Measurements from ENCODE around the gene LPCAT4.
A peak's percentile ranks its signal among the peaks of the same experiment; 100 is the strongest.
"Not testable (repeated sequence)": the region's sequence is repeated elsewhere in the genome, so short reads cannot be mapped to it uniquely, and the experiment has no call there.

Gene LPCAT4

DNA sequence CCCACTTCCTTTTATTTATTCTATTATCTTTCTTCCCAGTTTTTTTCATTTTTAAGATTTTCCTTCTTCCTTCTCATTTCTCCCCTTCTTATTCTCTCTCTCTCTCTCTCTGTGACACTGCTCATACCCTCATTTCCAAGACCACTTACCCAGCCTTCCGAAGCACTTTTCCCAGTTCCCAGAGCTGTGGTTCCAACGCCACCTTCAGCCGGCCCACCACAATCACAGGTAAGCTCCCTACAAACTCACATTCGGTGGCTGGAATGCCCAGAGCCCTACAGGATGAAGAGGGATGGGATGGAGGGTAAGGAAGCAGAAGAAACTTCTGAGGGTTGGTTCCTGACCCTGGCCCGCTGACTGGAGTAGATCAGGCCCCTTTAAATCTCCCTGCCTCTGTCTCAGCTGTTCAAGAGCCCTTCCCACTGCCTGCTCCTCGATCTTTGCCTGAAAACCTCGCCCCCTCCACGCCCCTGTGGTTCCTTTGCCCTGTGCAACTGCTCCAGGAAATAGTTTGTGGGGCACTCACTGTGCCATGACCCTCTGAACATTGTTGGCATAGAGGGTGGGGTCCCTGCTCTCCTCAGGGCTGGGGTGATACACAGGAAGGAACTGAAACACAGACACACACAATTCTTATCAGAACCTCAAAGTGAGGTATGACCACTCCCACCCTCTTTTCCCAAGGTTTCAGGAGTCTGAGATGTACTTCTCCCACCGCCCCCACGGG is 4.8 kb downstream of the LPCAT4 start:
- no peak for DNase-seq (ENCODE audit: low spot score)

GRCh38 chr15:34361278-34361677 is 5.7 kb downstream of the LPCAT4 start:
- DNase-seq (ENCODE audit: low spot score) = no peak

DNA sequence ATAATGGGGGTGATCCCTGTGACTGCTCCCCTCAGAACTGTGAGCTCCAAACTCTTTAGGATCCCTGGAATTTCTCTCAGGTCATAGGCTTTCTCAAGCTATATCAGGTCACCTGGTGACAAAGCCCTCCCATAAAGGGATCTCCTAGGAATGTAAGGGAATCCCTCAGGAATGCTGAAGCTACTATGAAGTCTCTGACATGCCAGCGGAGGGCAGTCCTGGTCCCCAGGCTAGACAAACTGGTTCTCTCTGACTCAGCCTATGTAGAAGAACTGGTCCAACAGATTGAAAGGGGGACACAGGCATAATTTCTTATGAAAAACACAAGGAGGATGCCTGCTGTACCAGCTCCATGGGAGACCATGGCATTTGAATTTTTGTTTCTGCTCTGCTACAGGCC is 6.7 kb downstream of the LPCAT4 start:
- DNase-seq (ENCODE audit: low spot score) = no peak

DNA sequence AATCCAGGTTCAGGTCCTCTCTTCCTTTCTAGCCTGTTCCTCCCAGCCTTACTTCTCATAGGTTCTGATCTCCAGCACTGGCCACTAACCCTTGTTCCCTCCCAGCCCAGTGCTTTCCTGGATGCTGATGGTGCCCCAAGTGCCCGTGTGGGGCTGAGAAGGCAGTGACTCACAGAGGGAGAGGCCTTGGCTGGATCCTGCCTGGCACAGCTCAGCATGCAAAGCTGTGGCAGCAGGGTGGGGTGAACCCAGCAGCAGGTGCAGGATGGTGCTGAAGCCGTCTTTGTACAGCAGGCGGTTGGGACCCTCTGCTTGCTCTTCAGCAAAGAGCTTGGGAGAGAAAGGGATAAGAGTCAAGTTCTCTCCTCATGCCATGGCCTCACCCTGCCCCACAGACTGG is 7.6 kb downstream of the LPCAT4 start:
- DNase-seq (ENCODE audit: low spot score) = no peak

DNA sequence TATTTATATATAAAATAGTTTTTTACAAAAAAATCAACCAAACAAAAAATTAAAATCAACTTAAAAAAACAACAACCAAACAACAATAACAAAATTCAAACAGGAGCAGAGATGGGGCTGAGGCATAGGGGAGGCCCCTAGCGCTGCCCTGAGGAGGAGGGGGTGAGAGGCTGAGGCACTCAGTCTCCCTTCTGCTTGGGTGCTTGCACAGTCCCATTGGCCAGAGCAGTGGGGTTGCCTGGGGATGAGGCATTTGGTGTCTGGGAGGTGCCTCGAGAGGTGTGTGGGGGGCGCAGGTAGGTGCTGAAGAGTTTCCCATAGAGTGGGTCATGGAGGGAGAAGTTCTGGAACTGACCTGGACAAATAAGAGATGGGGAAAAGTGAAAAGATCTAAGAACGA is 8.0 kb downstream of the LPCAT4 start:
- DNase-seq (ENCODE audit: low spot score) = no peak

GRCh38 chr15:34358367-34358766 is 8.6 kb downstream of the LPCAT4 start:
- DNase-seq (ENCODE audit: low spot score) = peak; percentile 70

DNA sequence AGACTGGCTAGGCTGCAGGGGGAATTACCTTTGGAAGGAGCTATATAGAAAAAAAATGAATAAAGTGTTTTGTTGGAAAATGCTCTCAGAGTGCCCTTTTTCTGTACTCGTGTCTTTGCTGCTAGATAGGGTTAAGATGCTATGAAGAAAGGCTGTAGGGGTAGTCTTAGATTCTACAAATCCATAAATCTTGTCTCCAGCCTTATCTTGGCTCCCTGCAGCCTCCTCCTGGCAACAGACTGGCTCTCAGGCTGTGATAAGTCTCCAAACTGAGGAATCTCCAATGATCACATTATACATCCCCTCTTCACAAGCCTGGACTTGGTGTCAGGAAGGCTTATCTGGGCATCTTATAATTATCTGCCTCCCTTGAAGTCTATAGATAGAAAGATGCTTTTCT is 9.3 kb downstream of the LPCAT4 start:
- no peak for DNase-seq (ENCODE audit: low spot score)

DNA sequence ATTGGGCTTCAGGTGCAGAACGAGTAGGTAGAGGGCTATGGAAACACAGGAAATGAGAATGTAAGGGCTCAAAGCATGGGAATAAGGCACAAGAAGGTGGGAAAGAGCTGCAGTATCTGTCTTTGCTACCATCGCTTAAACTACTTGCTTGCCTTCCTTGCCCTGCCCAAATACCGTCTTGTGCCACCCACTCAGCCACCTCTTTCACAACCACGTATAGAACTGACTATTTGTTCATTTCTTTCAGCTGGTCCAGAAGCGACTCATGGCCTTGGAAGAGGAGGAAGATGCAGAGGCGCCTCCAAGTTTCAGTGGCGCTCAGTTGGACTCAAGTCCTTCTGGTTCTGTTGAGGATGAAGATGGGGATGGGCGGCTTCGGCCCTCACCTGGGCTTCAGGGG is 11.8 kb downstream of the LPCAT4 start:
- no peak for DNase-seq (ENCODE audit: low spot score)

DNA sequence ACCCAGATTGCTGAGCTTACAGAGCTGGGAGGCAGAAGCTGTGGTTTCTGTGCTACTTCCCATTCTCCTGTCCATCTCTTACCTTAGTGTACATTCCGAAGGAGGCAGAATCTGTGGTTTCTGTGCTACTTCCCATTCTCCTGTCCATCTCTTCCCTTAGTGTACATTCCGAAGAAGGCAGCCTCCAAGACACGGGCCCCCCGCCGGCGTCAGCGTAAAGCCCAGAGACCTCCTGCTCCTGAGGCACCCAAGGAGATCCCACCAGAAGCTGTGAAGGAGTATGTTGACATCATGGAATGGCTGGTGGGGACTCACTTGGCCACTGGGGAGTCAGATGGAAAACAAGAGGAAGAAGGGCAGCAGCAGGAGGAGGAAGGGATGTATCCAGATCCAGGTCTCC is 12.7 kb downstream of the LPCAT4 start:
- DNase-seq (ENCODE audit: low spot score) = no peak

- DNase-seq (ENCODE audit: low spot score) = no peak
These were observed 13.4 kb downstream of the LPCAT4 start for GRCh38 chr15:34353627-34354026.

GRCh38 chr15:34352996-34353395 is 14.0 kb downstream of the LPCAT4 start:
- DNase-seq (ENCODE audit: low spot score) = not testable (repeated sequence)

- no peak for DNase-seq (ENCODE audit: low spot score)
These were observed 17.2 kb downstream of the LPCAT4 start for GRCh38 chr15:34349769-34350168.

DNA sequence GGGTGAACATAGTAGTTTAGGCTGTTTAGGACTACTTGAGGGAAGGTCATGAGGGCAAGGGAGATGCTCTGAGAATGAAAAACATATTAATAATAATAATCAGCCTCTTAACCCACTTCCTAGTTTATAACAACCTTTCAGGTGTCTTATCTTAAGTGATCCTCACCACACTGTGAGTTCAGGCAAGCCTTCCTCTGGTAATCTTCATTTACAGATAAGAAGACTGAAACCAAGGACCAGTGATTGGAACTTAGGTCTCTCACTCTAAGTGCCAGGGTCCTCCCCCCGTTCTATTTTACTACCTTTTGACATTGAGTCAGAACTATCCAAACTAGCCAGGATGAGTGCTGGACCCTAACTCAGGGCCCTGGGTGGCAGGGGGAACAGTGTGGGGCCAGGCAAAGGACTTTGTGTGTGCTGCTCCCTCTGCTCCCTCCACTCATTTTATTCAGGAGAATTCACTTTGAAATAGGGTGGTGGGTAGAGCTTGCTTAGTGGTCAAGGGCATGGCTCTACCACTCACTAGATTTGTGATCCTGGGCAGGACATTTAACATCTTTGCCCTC is 18.2 kb downstream of the LPCAT4 start:
- no peak for DNase-seq (ENCODE audit: low spot score)

- DNase-seq (ENCODE audit: low spot score) = no peak
These were observed 18.9 kb downstream of the LPCAT4 start for GRCh38 chr15:34347951-34348638.

- DNase-seq (ENCODE audit: low spot score) = peak; percentile 86
These were observed 24.0 kb downstream of the LPCAT4 start, which contains the start of the genes NOP10 and NUTM1 for GRCh38 chr15:34342737-34343575. Gene NOP10 (minus strand): TSS chr15:34343136. CDS start chr15:34343073, 63 bp downstream. Gene NUTM1 (plus strand): TSS chr15:34343315. CDS start chr15:34343697, 382 bp downstream.

DNA sequence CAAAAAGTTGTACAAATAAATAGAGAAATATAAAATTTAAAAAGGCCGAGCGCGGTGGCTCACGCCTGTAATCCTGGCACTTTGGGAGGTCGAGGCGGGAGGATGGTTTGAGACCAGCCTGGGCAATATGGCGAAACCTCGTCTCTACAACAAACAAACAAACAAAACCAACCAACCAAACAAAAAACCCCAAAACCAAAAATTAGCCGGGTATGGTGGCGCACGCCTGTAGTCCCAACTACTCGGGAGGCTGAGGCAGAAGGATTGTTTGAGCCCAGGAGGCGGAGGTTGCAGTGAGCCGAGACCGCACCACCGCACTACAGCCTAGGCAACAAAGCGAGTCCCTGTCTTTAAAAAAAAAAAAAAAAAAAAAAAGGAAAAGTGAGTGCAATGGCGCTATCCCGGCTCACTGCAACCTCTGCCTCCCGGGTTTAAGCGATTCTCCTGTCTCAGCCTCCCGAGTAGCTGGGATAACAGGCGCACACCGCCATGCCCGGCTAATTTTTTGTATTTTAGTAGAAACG is 24.7 kb downstream of the LPCAT4 start:
- DNase-seq (ENCODE audit: low spot score) = not testable (repeated sequence)

GRCh38 chr15:34341381-34342212 is 25.4 kb downstream of the LPCAT4 start:
- DNase-seq (ENCODE audit: low spot score) = no peak

- no peak for DNase-seq (ENCODE audit: low spot score)
These were observed 27.1 kb downstream of the LPCAT4 start for GRCh38 chr15:34339946-34340345.

GRCh38 chr15:34338347-34338746 is 28.6 kb downstream of the LPCAT4 start:
- DNase-seq (ENCODE audit: low spot score) = no peak

DNA sequence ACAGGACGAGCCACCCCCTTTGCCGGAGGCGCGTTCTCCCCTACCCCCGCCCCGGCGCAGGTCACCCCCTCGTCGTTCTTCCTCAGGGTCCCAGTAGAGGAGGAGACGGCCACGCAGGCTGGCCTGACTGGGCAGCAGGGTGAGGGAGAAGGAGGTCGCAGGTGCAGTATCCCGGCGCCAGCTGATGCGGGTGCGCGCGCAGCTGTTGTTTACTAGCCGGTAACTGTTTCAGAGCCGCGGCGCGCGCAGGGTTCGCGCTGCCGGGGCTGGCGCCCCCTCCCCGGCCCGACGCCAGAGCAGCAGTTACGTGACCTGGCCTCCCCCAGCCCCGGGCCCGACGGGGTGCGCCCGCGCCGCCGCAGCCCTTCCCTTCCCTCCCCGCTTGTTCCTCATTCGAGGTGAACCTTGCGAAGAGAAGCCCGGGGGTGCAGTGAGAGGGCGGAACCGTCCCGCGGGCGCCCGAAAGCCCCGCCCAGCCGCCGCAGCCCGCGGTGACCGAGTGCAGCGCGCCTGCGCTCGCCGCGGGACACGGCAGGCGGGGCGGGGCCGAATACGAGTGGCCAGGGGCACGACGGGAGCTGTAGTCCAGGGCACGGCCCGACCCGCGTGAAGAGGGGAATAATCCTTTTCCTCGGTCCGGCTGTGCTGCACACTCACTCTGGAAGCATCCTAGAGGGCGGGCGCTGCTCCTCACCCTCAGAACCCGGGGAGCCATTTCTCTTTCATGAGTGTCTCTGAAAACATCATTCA is 29.3 kb downstream of the LPCAT4 start, which contains the start of gene SLC12A6:
Gene SLC12A6, minus strand, starts transcription at position 225 of the 750 bp plus-strand sequence. CDS start 1,101 bp downstream, outside the sequence.
- peak; percentile 98 for DNase-seq (ENCODE audit: low spot score)

All from D341Med (cell line).